Fibroblast of lung (primary cell): Measurements from ENCODE around the gene MEIS2. TPM values are rescaled to one million over a fixed set of nuclear protein-coding genes. Genes with fewer than 3 reads are reported as not detected.
A peak's percentile ranks its signal among the peaks of the same experiment; 100 is the strongest.

Experiments used
- DNase-seq, 2 donors: peaks; one replicate each; pipeline versions ENCODE4 v3.0.0 to v3.0.0-alpha.2; 2010; ENCODE audit warnings: low read depth in 2 of 2
- H2AFZ ChIP-seq: 2 replicates; pipeline ENCODE4 v1.5.1; 2012; ENCODE audit warnings: low read length, control low read depth, inconsistent platforms
- H3K27ac ChIP-seq: 2 replicates; pipeline ENCODE4 v1.5.1; 2011; ENCODE audit warnings: low read length, control low read depth; ENCODE audit not compliant: insufficient read depth
- H3K27me3 ChIP-seq: 2 replicates; pipeline ENCODE4 v1.5.1; 2011; ENCODE audit warnings: mild to moderate bottlenecking, low read length; ENCODE audit not compliant: control insufficient read depth, insufficient read depth
- H3K36me3 ChIP-seq: 2 replicates; pipeline ENCODE4 v1.5.1; 2011; ENCODE audit warnings: low read length; ENCODE audit not compliant: control insufficient read depth, insufficient read depth
- H3K4me1 ChIP-seq: 2 replicates; pipeline ENCODE4 v1.5.1; 2011; ENCODE audit warnings: low read length; ENCODE audit not compliant: control insufficient read depth, insufficient read depth; ENCODE audit errors: extremely low read depth
- H3K4me2 ChIP-seq: 2 replicates; pipeline ENCODE4 v1.5.1; 2011; ENCODE audit warnings: low read length, control low read depth; ENCODE audit not compliant: insufficient read depth; ENCODE audit errors: extremely low read depth
- H3K4me3 ChIP-seq, 4 experiments: fragments of 200-600 bp in 1 of 4; sonication (generic) in 1 of 4; replicated peaks in 1 of 4; 2 replicates each; pipeline ENCODE4 v1.5.1; 2011 to 2016; ENCODE audit warnings: low read length in 4 of 4, low read depth in 3 of 4, mild to moderate bottlenecking in 3 of 4, control low read depth in 2 of 4, inconsistent platforms in 1 of 4, mixed read lengths in 1 of 4; ENCODE audit not compliant: insufficient read depth in 1 of 4; ENCODE audit errors: control extremely low read depth in 1 of 4
- H3K79me2 ChIP-seq: 2 replicates; pipeline ENCODE4 v1.5.1; 2012; ENCODE audit warnings: mild to moderate bottlenecking, low read length, inconsistent platforms; ENCODE audit not compliant: control insufficient read depth, insufficient read depth
- H3K9ac ChIP-seq: 2 replicates; pipeline ENCODE4 v1.5.1; 2011; ENCODE audit warnings: mild to moderate bottlenecking, low read length, control low read depth; ENCODE audit not compliant: insufficient read depth
- H3K9me3 ChIP-seq: 2 replicates; pipeline ENCODE4 v1.5.1; 2012; ENCODE audit warnings: low read depth, low read length; ENCODE audit not compliant: control insufficient read depth, insufficient read depth
- H4K20me1 ChIP-seq: 2 replicates; pipeline ENCODE4 v1.5.1; 2011; ENCODE audit warnings: low read length; ENCODE audit not compliant: control insufficient read depth, insufficient read depth; ENCODE audit errors: extremely low read depth
- EZH2 ChIP-seq: IDR thresholded peaks from 2 replicates; pipeline ENCODE4 v1.5.1; 2012; ENCODE audit warnings: low read length, control low read depth, mild to moderate bottlenecking; ENCODE audit errors: missing control alignments
- polyA plus RNA-seq, 2 donors: library from polyadenylated mRNA; depleted of rRNA in 1 of 2; stranded (reverse) in 1 of 2; unstranded in 1 of 2; fragments of >200 nt; gene quantifications; 2 replicates each; pipeline ENCODE4 v1.2.1, GENCODE V29; 2011 to 2012; ENCODE audit warnings: missing spikeins in 1 of 2
- total RNA-seq: library from RNA; depleted of rRNA; stranded (reverse); fragments of >200 nt; gene quantifications from 2 replicates; pipeline ENCODE4 v1.2.1, GENCODE V29; 2014
- TF ChIP-seq, protein P1 (sequence below), 2 donors: IDR thresholded peaks in 1 of 2; conservative IDR thresholded peaks in 1 of 2; 1 replicate in 1 of 2; 2 replicates in 1 of 2; pipeline ENCODE4 v1.5.1; 2011 to 2012; ENCODE audit warnings: low read length in 2 of 2, control low read depth in 1 of 2, inconsistent platforms in 1 of 2, low read depth in 1 of 2, mild to moderate bottlenecking in 1 of 2

The MEIS2 gene
- total and polyA plus RNA-seq, 2 donors (not counting 1 experiment from before 2014, with no cell fraction given), result 31.0 to 37.1 TPM

DNA sequence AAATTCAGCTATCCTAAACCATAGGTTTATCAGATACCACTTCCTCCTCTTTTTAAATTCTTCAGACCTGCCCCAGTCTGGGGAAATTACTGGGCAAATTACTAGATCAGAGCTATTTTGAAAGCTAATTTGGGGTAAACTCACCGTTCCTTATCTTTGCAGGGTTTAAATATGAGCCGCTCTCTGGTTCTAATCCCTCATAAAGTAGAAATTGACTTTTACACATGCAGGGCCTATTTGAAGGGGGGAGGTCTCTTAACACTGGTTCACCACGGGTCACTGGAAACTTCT, 11.0 kb upstream of the MEIS2 start:
- Histone ChIP-seq H3K9ac (no peak overlapping the region), H3K36me3 (no peaks in the 10 kb centered on the region), H4K20me1 (no peaks in the 10 kb centered on the region), H3K27ac (no peak overlapping the region), H3K9me3 (no peaks in the 10 kb centered on the region), H3K79me2 (no peaks in the 10 kb centered on the region), H3K4me3 (no peak overlapping the region), H2AFZ (no peak overlapping the region), H3K4me2 (no peak overlapping the region), H3K27me3 (no peaks in the 10 kb centered on the region), H3K4me1 (peaks cover 2% of the 10 kb centered on the region)
- no peak for TF ChIP-seq EZH2
- TF ChIP-seq, protein P1, sequence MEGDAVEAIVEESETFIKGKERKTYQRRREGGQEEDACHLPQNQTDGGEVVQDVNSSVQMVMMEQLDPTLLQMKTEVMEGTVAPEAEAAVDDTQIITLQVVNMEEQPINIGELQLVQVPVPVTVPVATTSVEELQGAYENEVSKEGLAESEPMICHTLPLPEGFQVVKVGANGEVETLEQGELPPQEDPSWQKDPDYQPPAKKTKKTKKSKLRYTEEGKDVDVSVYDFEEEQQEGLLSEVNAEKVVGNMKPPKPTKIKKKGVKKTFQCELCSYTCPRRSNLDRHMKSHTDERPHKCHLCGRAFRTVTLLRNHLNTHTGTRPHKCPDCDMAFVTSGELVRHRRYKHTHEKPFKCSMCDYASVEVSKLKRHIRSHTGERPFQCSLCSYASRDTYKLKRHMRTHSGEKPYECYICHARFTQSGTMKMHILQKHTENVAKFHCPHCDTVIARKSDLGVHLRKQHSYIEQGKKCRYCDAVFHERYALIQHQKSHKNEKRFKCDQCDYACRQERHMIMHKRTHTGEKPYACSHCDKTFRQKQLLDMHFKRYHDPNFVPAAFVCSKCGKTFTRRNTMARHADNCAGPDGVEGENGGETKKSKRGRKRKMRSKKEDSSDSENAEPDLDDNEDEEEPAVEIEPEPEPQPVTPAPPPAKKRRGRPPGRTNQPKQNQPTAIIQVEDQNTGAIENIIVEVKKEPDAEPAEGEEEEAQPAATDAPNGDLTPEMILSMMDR (conservative IDR thresholded peaks at IDR 0.05 in 1 of 2, IDR thresholded peaks at IDR 0.05 in 1 of 2; ENCODE audit: low read depth in 1 of 2, low read length in 2 of 2), result no peak
- DNase-seq, result no peak

DNA sequence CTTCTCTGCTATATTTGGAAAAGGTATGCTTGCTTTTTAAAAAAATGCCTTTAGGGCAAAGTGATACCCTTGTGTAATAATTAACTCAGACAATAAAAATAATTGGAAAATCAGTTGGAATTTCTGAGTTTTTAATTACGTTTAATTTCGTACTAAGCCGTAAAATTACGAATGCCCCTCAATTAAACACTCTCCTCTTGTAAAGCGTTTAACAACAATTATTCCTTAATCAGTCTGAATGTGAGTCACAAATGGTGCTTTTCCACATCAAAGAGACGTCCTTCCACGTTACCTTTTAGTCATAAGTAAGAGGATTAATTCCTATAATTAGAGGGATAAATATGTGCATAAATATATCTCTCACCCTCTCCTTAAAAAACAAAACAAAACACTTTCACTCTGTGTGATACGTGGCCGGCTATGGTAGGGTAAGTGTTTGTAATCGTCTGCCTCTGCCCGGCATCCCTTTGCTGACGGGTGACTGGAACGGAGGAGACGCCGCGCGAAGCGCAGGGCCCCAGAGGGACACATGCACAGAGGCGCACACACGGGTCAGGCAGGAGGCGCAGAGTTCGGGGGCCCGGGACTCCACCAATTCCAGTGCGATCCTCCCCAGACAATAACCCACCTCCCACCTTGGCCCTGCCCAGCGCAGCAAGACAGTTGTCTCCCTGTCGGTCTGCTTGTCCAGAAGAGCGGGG, 9.7 kb upstream of the MEIS2 start:
- peak; percentile 34 to 68 for DNase-seq
- no peaks in the 10 kb centered on the region for H4K20me1 ChIP-seq
- no peaks in the 10 kb centered on the region for H3K9me3 ChIP-seq
- peak overlapping the region in 3 of 4 experiments; percentile 14 to 55 (median 48) for H3K4me3 ChIP-seq
- H2AFZ ChIP-seq, result no peak overlapping the region
- no peak overlapping the region for H3K9ac ChIP-seq
- TF ChIP-seq EZH2, result peak; percentile 18
- TF ChIP-seq, protein P1 (conservative IDR thresholded peaks at IDR 0.05 in 1 of 2, IDR thresholded peaks at IDR 0.05 in 1 of 2; ENCODE audit: low read depth in 1 of 2, low read length in 2 of 2), result no peak
- H3K4me2 ChIP-seq, result no peak overlapping the region
- H3K27me3 ChIP-seq, result no peaks in the 10 kb centered on the region
- H3K79me2 ChIP-seq, result no peaks in the 10 kb centered on the region
- no peaks in the 10 kb centered on the region for H3K36me3 ChIP-seq
- H3K27ac ChIP-seq, result no peak overlapping the region
- H3K4me1 ChIP-seq, result peaks cover 2% of the 10 kb centered on the region

DNA sequence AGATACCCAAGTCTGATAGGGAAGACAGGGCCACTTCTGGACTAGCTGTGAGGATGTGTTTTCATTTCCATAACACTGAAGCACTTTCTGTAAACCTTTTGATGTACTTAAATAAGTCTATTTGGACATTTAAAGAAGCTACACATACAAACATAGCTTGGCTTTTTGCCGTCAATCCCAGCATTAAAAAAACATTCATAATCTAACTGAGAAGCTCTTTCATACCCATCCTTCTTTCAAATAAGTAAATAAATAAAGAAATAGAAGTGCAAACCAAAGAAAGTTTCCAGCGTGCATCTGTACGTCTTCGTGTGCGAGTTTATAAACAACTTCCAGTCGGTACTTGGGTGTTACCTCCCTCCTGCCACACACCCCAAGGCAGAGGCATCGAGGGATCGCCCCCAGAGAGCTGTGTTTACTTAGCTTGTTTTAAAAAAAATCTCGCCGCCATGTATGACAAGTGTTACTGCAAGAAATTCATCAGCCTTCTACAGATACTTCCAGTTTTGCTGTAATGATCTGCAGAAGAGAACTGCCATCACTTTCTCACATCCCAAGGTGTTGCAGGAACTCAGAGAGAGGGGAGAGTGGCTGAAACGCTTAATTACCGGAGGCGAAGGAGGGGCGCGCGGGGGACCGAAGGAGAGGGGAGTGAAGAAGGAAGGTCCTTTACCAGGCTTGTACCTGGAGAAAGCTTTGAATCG, 9.0 kb upstream of the MEIS2 start:
- no peaks in the 10 kb centered on the region for H3K79me2 ChIP-seq
- H3K9ac ChIP-seq, result no peak overlapping the region
- no peaks in the 10 kb centered on the region for H3K9me3 ChIP-seq
- peaks cover 2% of the 10 kb centered on the region for H3K4me1 ChIP-seq
- no peaks in the 10 kb centered on the region for H3K27me3 ChIP-seq
- no peak overlapping the region for H3K27ac ChIP-seq
- no peaks in the 10 kb centered on the region for H4K20me1 ChIP-seq
- no peak overlapping the region for H2AFZ ChIP-seq
- no peak overlapping the region for H3K4me2 ChIP-seq
- TF ChIP-seq, protein P1 (conservative IDR thresholded peaks at IDR 0.05 in 1 of 2, IDR thresholded peaks at IDR 0.05 in 1 of 2; ENCODE audit: low read depth in 1 of 2, low read length in 2 of 2), result no peak
- TF ChIP-seq EZH2, result no peak
- no peaks in the 10 kb centered on the region for H3K36me3 ChIP-seq
- peak overlapping the region in 1 of 4 experiments; percentile 55 for H3K4me3 ChIP-seq
- DNase-seq, result no peak
